ENCODE results near the gene PHKG1. TPM values are rescaled to one million over a fixed set of nuclear protein-coding genes. Genes with fewer than 3 reads are reported as not detected.

PHKG1 gene
- total and polyA plus RNA-seq, 2 of the 8 experiments (the other 6 are each of a cell fraction or from before 2014, with no cell fraction given) = 0.03 to 0.61 TPM

- Histone ChIP-seq H2BK120ac (replicated peaks; ENCODE audit: low read depth, low read length) (no peak overlapping the region), H3K79me1 (ENCODE audit: low read depth, low read length) (no peaks in the 10 kb centered on the region; the same call in 1 of the 2 replicates), H2AFZ (ENCODE audit: low read length) (no peak overlapping the region), H3K14ac (ENCODE audit: insufficient read length) (no peak overlapping the region), H4K91ac (replicated peaks; ENCODE audit: insufficient read length, low read length) (no peak overlapping the region), H4K5ac (ENCODE audit: insufficient read length, low read depth, low read length) (no peak overlapping the region), H2BK12ac (ENCODE audit: low read depth, low read length) (no peak overlapping the region), H2AK5ac (ENCODE audit: low read depth, low read length) (no peak overlapping the region), H3K4me2 (ENCODE audit: insufficient read depth in 1 of 2, low read depth in 2 of 2, low read length in 2 of 2) (no peak overlapping the region), H3K36me3 (ENCODE audit: control insufficient read depth in 2 of 4, insufficient read depth in 4 of 4, low read length in 3 of 4) (peaks cover 2 to 51% (median 22%) of the 10 kb centered on the region in 4 experiments; a peak in 7 of 8 replicates), H3K18ac (ENCODE audit: extremely low read depth, low read length) (no peak overlapping the region), H3K27ac (ENCODE audit: low read depth, low read length) (no peak overlapping the region), H4K8ac (ENCODE audit: extremely low read depth, insufficient read depth, low read length) (no peak overlapping the region), H3K9ac (replicated peaks in 1 of 4; ENCODE audit: extremely low read depth in 1 of 4, low read depth in 3 of 4, low read length in 3 of 4) (no peak overlapping the region), H2BK15ac (ENCODE audit: low read length) (no peak overlapping the region), H4K20me1 (replicated peaks in 1 of 2; ENCODE audit: control insufficient read depth in 1 of 2, insufficient read depth in 2 of 2, low read length in 2 of 2) (peaks cover 0 to 4% of the 10 kb centered on the region in 2 experiments), H3K27me3 (replicated peaks in 1 of 4; ENCODE audit: control insufficient read depth in 3 of 4, extremely low read depth in 1 of 4, insufficient read depth in 3 of 4, low read length in 3 of 4) (no peaks in the 10 kb centered on the region), H3K23ac (ENCODE audit: insufficient read length) (no peak overlapping the region), H3K4ac (replicated peaks; ENCODE audit: insufficient read length, low read depth, low read length) (no peak overlapping the region), H3K79me2 (ENCODE audit: control insufficient read depth in 1 of 2, insufficient read depth in 2 of 2, low read length in 2 of 2) (peaks cover 0 to 27% of the 10 kb centered on the region in 2 experiments; a peak in 2 of 4 replicates), H2BK5ac (ENCODE audit: low read depth, low read length) (no peak overlapping the region), H3K4me3 (ENCODE audit: extremely low read depth in 1 of 4, insufficient read depth in 2 of 4, low read depth in 3 of 4, low read length in 4 of 4) (no peak overlapping the region), H2BK20ac (ENCODE audit: low read length) (no peak overlapping the region), H3K4me1 (replicated peaks in 1 of 4; ENCODE audit: control insufficient read depth in 3 of 4, insufficient read depth in 4 of 4, low read length in 3 of 4) (no peaks in the 10 kb centered on the region), H3K9me3 (ENCODE audit: insufficient read depth in 2 of 2, low read depth in 1 of 2, low read length in 1 of 2) (no peaks in the 10 kb centered on the region), H3K23me2 (ENCODE audit: low read depth, low read length) (no peaks in the 10 kb centered on the region), H3K56ac (replicated peaks; ENCODE audit: insufficient read length, low read depth, low read length) (no peak overlapping the region)
- TF ChIP-seq NANOG (IDR thresholded peaks at IDR 0.05; ENCODE audit: insufficient read depth, low read depth, low read length, poor library complexity, severe bottlenecking) = no peak
- TF ChIP-seq TAF7 (optimal IDR thresholded peaks at IDR 0.05; ENCODE audit: borderline replicate concordance, low read depth, low read length) = no peak
- TF ChIP-seq POU5F1 (IDR thresholded peaks at IDR 0.05; ENCODE audit: low read depth, low read length) = no peak
- 91% methylated on average over 8 of the region's 8 CpGs; no CpG with 5 or more reads in 1 of the 2 experiments for WGBS, 2 experiments (ENCODE audit: extremely low coverage in 1 of 2, insufficient coverage in 1 of 2, insufficient read length in 1 of 2, insufficient replicate concordance in 2 of 2, low coverage in 1 of 2, low lambda C conversion rate in 2 of 2, missing lambda C conversion rate in 1 of 2)
- ChIA-PET CTCF (ENCODE audit: partially characterized antibody) (interaction anchor here (0.7 kb wide), 1 partner anchor 14 kb away, joined by 3 read pairs; no protein-coding TSS in a partner anchor), POLR2A (ENCODE audit: partially characterized antibody) (interaction anchor here (0.9 to 40.8 kb wide), 4 partner anchors 11 to 49 kb away, joined by 3 to 869 read pairs (median 20); partner anchors contain the start of genes CCT6A, PSPH and SUMF2)
- no peak for DNase-seq (ENCODE audit: low read depth in 1 of 2, low spot score in 2 of 2)
- no peak for FAIRE-seq
Measured at GRCh38 chr7:56030340-56030739, 62.4 kb downstream of the PHKG1 start.

Data from H1 (cell line).